K562 (cell line): ENCODE measurements around the gene PPP2R2D. TPM values are rescaled to one million over a fixed set of nuclear protein-coding genes. Genes with fewer than 3 reads are reported as not detected.

ENCODE experiments used
- ATAC-seq: fragments of 200-7000 bp; cut with Tn5 transposase; 3 replicates; pipeline ENCODE4 v1.9.1; 2020; ENCODE audit warnings: moderate library complexity
- BruUV-seq: library from RNA; stranded (reverse); fragments of 400-500 nt; replicated peaks from 2 replicates; lab custom pipeline; 2021; lab: Mats Ljungman, UMichigan
- CTCF ChIA-PET: fragments of 300-600 bp; formaldehyde crosslinking; extraction: SDS; loops from one replicate; lab custom pipeline; 2021; ENCODE audit warnings: low intra/inter-chr PET ratio; lab: Yijun Ruan, JAX
- POLR2A ChIA-PET: fragments of 300-600, 350-650 bp; sonication (Branson Sonifier 250); formaldehyde crosslinking; extraction: SDS; loops from one replicate; lab custom pipeline; 2021; ENCODE audit warnings: antibody characterized with exemption, inconsistent platforms; lab: Yijun Ruan, JAX
- DNase-seq, 4 experiments: peaks; one replicate each; pipeline versions ENCODE4 v3.0.0 to v3.0.0-alpha.2; 2011 to 2018; ENCODE audit warnings: low spot score in 3 of 4, mixed read lengths in 3 of 4; ENCODE audit errors: extremely low read depth in 1 of 4
- FAIRE-seq: peaks from 2 replicates; lab custom pipeline; 2011; peaks lifted over from hg19 to GRCh38; lab: Jason Lieb, UNC
- H2AFZ ChIP-seq: 2 replicates; pipeline ENCODE4 v1.6.0; 2011; ENCODE audit warnings: low read depth, low read length, control low read depth, inconsistent platforms
- H3K27ac ChIP-seq: fragments of 200-600 bp; 3 replicates; pipeline ENCODE4 v1.8.0; 2011; ENCODE audit warnings: low read depth, mild to moderate bottlenecking, control low read depth, inconsistent platforms, low read length, moderate library complexity, mixed read lengths; ENCODE audit errors: extremely low read depth
- H3K27me3 ChIP-seq, 2 experiments: fragments of 300-600 bp in 1 of 2; 2 replicates in 1 of 2; 3 replicates in 1 of 2; pipeline versions ENCODE4 v1.6.0 to v1.8.0; 2011; ENCODE audit warnings: inconsistent platforms in 2 of 2, low read length in 2 of 2, mild to moderate bottlenecking in 1 of 2, mixed read lengths in 1 of 2, moderate library complexity in 1 of 2; ENCODE audit not compliant: control insufficient read depth in 2 of 2, insufficient read depth in 2 of 2
- H3K36me3 ChIP-seq: fragments of 300-600 bp; 3 replicates; pipeline ENCODE4 v1.8.0; 2011; ENCODE audit warnings: mild to moderate bottlenecking, low read length, inconsistent platforms; ENCODE audit not compliant: control insufficient read depth, insufficient read depth
- H3K4me1 ChIP-seq, 2 experiments: fragments of 200-600 bp in 1 of 2; replicated peaks in 1 of 2; 2 replicates in 1 of 2; 3 replicates in 1 of 2; pipeline versions ENCODE4 v1.5.1 to v1.8.0; 2011; ENCODE audit warnings: inconsistent platforms in 2 of 2, low read length in 2 of 2, mild to moderate bottlenecking in 1 of 2, mixed read lengths in 1 of 2, moderate library complexity in 1 of 2; ENCODE audit not compliant: control insufficient read depth in 2 of 2, insufficient read depth in 2 of 2
- H3K4me2 ChIP-seq: 2 replicates; pipeline ENCODE4 v1.6.1; 2011; ENCODE audit warnings: low read length, control low read depth, inconsistent platforms, mixed read lengths; ENCODE audit not compliant: insufficient read depth
- H3K4me3 ChIP-seq: fragments of 200-600 bp; sonication (generic), shearing (Covaris generic); 2 replicates; pipeline ENCODE4 v1.5.1; 2016; ENCODE audit warnings: control low read depth, inconsistent platforms
- H3K79me2 ChIP-seq: fragments of 200-600 bp; 3 replicates; pipeline ENCODE4 v1.8.0; 2011; ENCODE audit warnings: low read length, inconsistent platforms; ENCODE audit not compliant: control insufficient read depth, insufficient read depth
- H3K9ac ChIP-seq, 2 experiments: 2 replicates each; pipeline versions ENCODE4 v1.6.0 to v1.6.1; 2011; ENCODE audit warnings: low read depth in 2 of 2, low read length in 2 of 2, control low read depth in 1 of 2, inconsistent platforms in 1 of 2, mild to moderate bottlenecking in 1 of 2, mixed read lengths in 1 of 2; ENCODE audit not compliant: insufficient read depth in 1 of 2
- H3K9me1 ChIP-seq: one replicate; pipeline ENCODE4 v1.6.0; 2011; ENCODE audit warnings: inconsistent platforms, mild to moderate bottlenecking, low read length, moderate library complexity; ENCODE audit not compliant: control insufficient read depth, insufficient read depth
- H3K9me3 ChIP-seq: replicated peaks from 2 replicates; pipeline ENCODE4 v1.5.1; 2011; ENCODE audit warnings: low read depth, low read length, inconsistent platforms; ENCODE audit not compliant: control insufficient read depth, insufficient read depth
- H4K20me1 ChIP-seq: replicated peaks from 2 replicates; pipeline ENCODE4 v1.6.1; 2011; ENCODE audit warnings: low read length, inconsistent platforms, mixed read lengths; ENCODE audit not compliant: control insufficient read depth, insufficient read depth
- ASH1L ChIP-seq: fragments of 450-650 bp; IDR thresholded peaks from 2 replicates; pipeline ENCODE4 v1.6.1; 2018; ENCODE audit warnings: borderline replicate concordance, mild to moderate bottlenecking, low read depth; ENCODE audit not compliant: partially characterized antibody
- EP400 ChIP-seq: fragments of 450-650 bp; IDR thresholded peaks from 2 replicates; pipeline ENCODE4 v1.6.1; 2017; ENCODE audit warnings: antibody characterized with exemption, mild to moderate bottlenecking, moderate library complexity
- MCM7 ChIP-seq, 2 experiments: fragments of 450-650 bp; IDR thresholded peaks; 2 replicates each; pipeline ENCODE4 v1.6.1; 2016 to 2018
- OTX1 ChIP-seq: fragments of 450-650 bp; formaldehyde crosslinking; IDR thresholded peaks from 2 replicates; pipeline ENCODE4 v1.4.0; 2022; ENCODE audit warnings: mild to moderate bottlenecking
- SAP30 ChIP-seq: fragments of 200-600 bp; sonication (generic); IDR thresholded peaks from 2 replicates; pipeline ENCODE4 v1.6.1; 2012; ENCODE audit warnings: borderline replicate concordance, low read depth, mild to moderate bottlenecking, moderate library complexity, low read length, control low read depth, inconsistent platforms; ENCODE audit not compliant: insufficient read depth, poor library complexity, severe bottlenecking
- XRCC5 ChIP-seq: fragments of 200-400 bp; formaldehyde crosslinking; IDR thresholded peaks from 2 replicates; pipeline ENCODE4 v1.6.1; 2017; ENCODE audit warnings: low read depth, mild to moderate bottlenecking, low read length
- ZBTB11 ChIP-seq, 3 experiments: fragments of 200-800 bp in 1 of 3; fragments of 250-450 bp in 1 of 3; fragments of 450-650 bp in 1 of 3; sonication (Bioruptor Pico) in 1 of 3; sonication (Bioruptor generic) in 1 of 3; formaldehyde crosslinking in 1 of 3; IDR thresholded peaks; 2 replicates each; pipeline versions ENCODE4 v1.6.1 to v1.8.0; 2016 to 2022; ENCODE audit warnings: mild to moderate bottlenecking in 2 of 3, missing genetic modification characterization in 2 of 3, missing compliant biosample characterization in 1 of 3, moderate library complexity in 1 of 3
- ZEB2 ChIP-seq: fragments of 450-650 bp; IDR thresholded peaks from 2 replicates; pipeline ENCODE4 v1.6.1; 2016
- ZFP91 ChIP-seq: sonication (generic); formaldehyde crosslinking; IDR thresholded peaks from 2 replicates; pipeline ENCODE4 v1.8.0; 2022; ENCODE audit warnings: mild to moderate bottlenecking, missing genetic modification reagents
- ZNF431 ChIP-seq: sonication (generic); formaldehyde crosslinking; IDR thresholded peaks from 2 replicates; pipeline ENCODE4 v1.8.0; 2022; ENCODE audit warnings: mild to moderate bottlenecking, missing genetic modification reagents
- ZNF592 ChIP-seq: fragments of 450-650 bp; IDR thresholded peaks from 2 replicates; pipeline ENCODE4 v1.6.1; 2017; ENCODE audit warnings: antibody characterized with exemption, mild to moderate bottlenecking
- ZNF785 ChIP-seq: fragments of 250-450 bp; sonication (Bioruptor Pico); IDR thresholded peaks from 2 replicates; pipeline ENCODE4 v1.4.0; 2020; ENCODE audit warnings: mild to moderate bottlenecking
- WGBS: fragments of 100-300 bp; shearing (Covaris generic); methylation state at CpG from one replicate; pipeline ENCODE4 v1.1.6; 2016; ENCODE audit warnings: low coverage, mixed read lengths; ENCODE audit not compliant: insufficient coverage; ENCODE audit errors: missing lambda C conversion rate; 5-methylcytosine and 5-hydroxymethylcytosine counted together
- in situ Hi-C: fragments of 300-500 bp; cut with MboI; formaldehyde crosslinking; loops from 4 replicates; pipeline ENCODE4 v1.15.0; 2018; ENCODE audit warnings: inconsistent platforms, mixed read lengths
- intact Hi-C: fragments of 100-400 bp; cut with micrococcal nuclease; formaldehyde crosslinking; loops from 2 replicates; pipeline ENCODE4 v1.14.2; 2022
- polyA plus RNA-seq, 8 experiments: library from polyadenylated mRNA; depleted of rRNA in 4 of 8; stranded (reverse) in 5 of 8; unstranded in 3 of 8; fragments of >200 nt; fragmentation: Nextera tagmentation in 2 of 8; fragmentation: Illumina TruSeq in 1 of 8; extraction: Ambion mirVana in 2 of 8; extraction: Trizol in 1 of 8; gene quantifications; 2 replicates each; pipeline versions ENCODE4 v1.2.1 to v1.2.3, GENCODE V29; 2011 to 2014; ENCODE audit warnings: inconsistent platforms in 1 of 8, missing spikeins in 1 of 8
- total RNA-seq, 7 experiments: library from RNA; depleted of rRNA in 6 of 7; stranded (reverse); fragments of >200 nt in 6 of 7; fragmentation: Illumina TruSeq in 2 of 7; extraction: Trizol in 2 of 7; gene quantifications; 2 replicates each; pipeline versions ENCODE4 v1.2.1 to v1.2.3, GENCODE V29; 2011 to 2021; ENCODE audit warnings: low replicate concordance in 1 of 7

PPP2R2D gene
- total and polyA plus RNA-seq, 9 of the 15 experiments (the other 6 are each of a cell fraction or from before 2014, with no cell fraction given): 1.9 to 37.0 (median 26.8) TPM

GRCh38 chr10:131897297-131897899, 3.4 kb upstream of the PPP2R2D start:
- H3K9me1 ChIP-seq: no peaks in the 10 kb centered on the region
- in situ Hi-C loops: no loop called here
- H3K4me1 ChIP-seq: peaks cover 45% of the 10 kb centered on the region in 2 experiments
- intact Hi-C loops: no loop called here
- 0% methylated on average over 13 of the region's 14 CpGs for WGBS
- H4K20me1 ChIP-seq: peaks cover 2% of the 10 kb centered on the region; the same call in 1 of the 2 replicates
- H3K27me3 ChIP-seq: no peaks in the 10 kb centered on the region
- peak overlapping the region; percentile 9 to 79; a peak in 3 of 4 replicates for H3K9ac ChIP-seq
- peak overlapping the region; percentile 70; the same call in 1 of the 2 replicates for H2AFZ ChIP-seq
- H3K4me3 ChIP-seq: peak overlapping the region; percentile 36
- H3K4me2 ChIP-seq: peak overlapping the region; percentile 93
- H3K79me2 ChIP-seq: peaks cover 19% of the 10 kb centered on the region
- DNase-seq (peak; percentile 52 to 91 (median 73)), ATAC-seq (peak; percentile 78), FAIRE-seq (no peak)
- peak overlapping the region; percentile 99 for H3K27ac ChIP-seq
- BruUV-seq: no TSS peak
- peaks cover 6% of the 10 kb centered on the region; the same call in 2 of the 3 replicates for H3K36me3 ChIP-seq
- no peaks in the 10 kb centered on the region for H3K9me3 ChIP-seq
- ChIA-PET POLR2A (interaction anchor here (0.6 to 7.7 kb wide), 11 partner anchors 12 to 1207 kb away, joined by 3 to 100 read pairs (median 3); no protein-coding TSS in a partner anchor), CTCF (no interaction called here)
- TF ChIP-seq ZNF592 (peak; percentile 58), EP400 (peak; percentile 76), ZNF785 (no peak), MCM7 (IDR thresholded peaks at IDR 0.05) (no peak), ZNF431 (CRISPR knock-in tag) (no peak), ASH1L (no peak), OTX1 (CRISPR knock-in tag) (no peak), ZBTB11 (CRISPR knock-in tag; IDR thresholded peaks at IDR 0.05) (no peak; a peak in 1 of 6 replicates), ZFP91 (no peak), XRCC5 (peak; percentile 69; the same call in 1 of the 2 replicates), SAP30 (no peak), ZEB2 (no peak)
